HCT116 (cell line): Measurements from ENCODE around the gene MAPKAP1. TPM values are rescaled to one million over a fixed set of nuclear protein-coding genes. Genes with fewer than 3 reads are reported as not detected.

Source experiments
- ATAC-seq: fragments of 200-7000 bp; cut with Tn5 transposase; 2 replicates; pipeline ENCODE4 v1.9.1; 2020; ENCODE audit warnings: mild to moderate bottlenecking, moderate library complexity
- BruUV-seq: library from RNA; stranded (reverse); fragments of 400-500 nt; replicated peaks from 2 replicates; lab custom pipeline; 2021; lab: Mats Ljungman, UMichigan
- CTCF ChIA-PET: fragments of 300-600 bp; sonication (Branson Sonifier 250); formaldehyde crosslinking; loops from one replicate; lab custom pipeline; 2021; ENCODE audit warnings: antibody characterized with exemption; lab: Charles Lee
- POLR2A ChIA-PET: fragments of 300-600, 350-600 bp; sonication (Branson Sonifier 250); formaldehyde crosslinking; loops from one replicate; lab custom pipeline; 2021; ENCODE audit warnings: antibody characterized with exemption; lab: Charles Lee
- RAD21 ChIA-PET, 2 experiments: fragments of 300-600 bp; sonication (Branson Sonifier 250); formaldehyde crosslinking; loops; one replicate each; lab custom pipeline; 2023; ENCODE audit warnings: low total read pairs in 2 of 2; ENCODE audit not compliant: uncharacterized antibody in 2 of 2, unreplicated experiment in 2 of 2, low non-redundant PET in 1 of 2; lab: Charles Lee
- DNase-seq: peaks from one replicate; pipeline ENCODE4 v3.0.0-alpha.2; 2010; ENCODE audit warnings: low read depth, low spot score
- H2AFZ ChIP-seq: fragments of 200-600 bp; shearing (Covaris generic), sonication (generic); 2 replicates; pipeline ENCODE4 v1.6.1; 2017; ENCODE audit warnings: low read depth, mixed run types, mixed read lengths, antibody characterized with exemption, low read length; ENCODE audit not compliant: poor library complexity, severe bottlenecking
- H3K27ac ChIP-seq: 2 replicates; pipeline ENCODE4 v1.5.1; 2012; ENCODE audit warnings: low read depth, low read length
- H3K27me3 ChIP-seq: fragments of 200-600 bp; sonication (generic); 2 replicates; pipeline ENCODE4 v1.6.1; 2016; ENCODE audit warnings: mixed run types, low read length, mixed read lengths; ENCODE audit not compliant: insufficient read depth
- H3K36me3 ChIP-seq, 2 experiments: fragments of 200-500 bp in 1 of 2; fragments of 200-600 bp in 1 of 2; sonication (Bioruptor generic) in 1 of 2; sonication (generic) in 1 of 2; 2 replicates each; pipeline versions ENCODE4 v1.5.1 to v1.6.1; 2014 to 2016; ENCODE audit warnings: low read length in 2 of 2, inconsistent platforms in 1 of 2, mixed read lengths in 1 of 2, mixed run types in 1 of 2; ENCODE audit not compliant: insufficient read depth in 2 of 2, control insufficient read depth in 1 of 2
- H3K4me1 ChIP-seq, 2 experiments: fragments of 200-600 bp in 1 of 2; sonication (generic) in 1 of 2; 2 replicates each; pipeline versions ENCODE4 v1.5.1 to v1.6.1; 2012 to 2017; ENCODE audit warnings: low read length in 2 of 2, inconsistent platforms in 1 of 2, mild to moderate bottlenecking in 1 of 2, mixed read lengths in 1 of 2, mixed run types in 1 of 2, moderate library complexity in 1 of 2; ENCODE audit not compliant: insufficient read depth in 2 of 2, control insufficient read depth in 1 of 2
- H3K4me2 ChIP-seq: fragments of 200-600 bp; sonication (generic); 2 replicates; pipeline ENCODE4 v1.6.1; 2017; ENCODE audit warnings: mixed run types, low read length, mixed read lengths
- H3K4me3 ChIP-seq, 2 experiments: fragments of 200-600 bp in 1 of 2; sonication (generic) in 1 of 2; replicated peaks in 1 of 2; 2 replicates each; pipeline ENCODE4 v1.5.1; 2011 to 2016; ENCODE audit warnings: low read length in 2 of 2, control low read depth in 1 of 2, low read depth in 1 of 2, mild to moderate bottlenecking in 1 of 2, mixed read lengths in 1 of 2, mixed run types in 1 of 2
- H3K79me2 ChIP-seq: fragments of 200-600 bp; sonication (generic); 2 replicates; pipeline ENCODE4 v1.6.1; 2017; ENCODE audit warnings: mild to moderate bottlenecking, mixed run types, low read length, moderate library complexity, mixed read lengths; ENCODE audit not compliant: insufficient read depth
- H3K9ac ChIP-seq: fragments of 200-600 bp; sonication (generic); 2 replicates; pipeline ENCODE4 v1.6.1; 2016; ENCODE audit warnings: low read length, mixed read lengths
- H3K9me2 ChIP-seq: fragments of 200-600 bp; sonication (generic), shearing (Covaris generic); 2 replicates; pipeline ENCODE4 v1.6.1; 2017; ENCODE audit warnings: mixed run types, mild to moderate bottlenecking, moderate library complexity; ENCODE audit not compliant: insufficient read depth
- H3K9me3 ChIP-seq, 2 experiments: fragments of 200-500 bp in 1 of 2; fragments of 200-600 bp in 1 of 2; sonication (Bioruptor generic) in 1 of 2; sonication (generic) in 1 of 2; 2 replicates each; pipeline ENCODE4 v1.6.1; 2014 to 2017; ENCODE audit warnings: low read length in 2 of 2, mixed read lengths in 2 of 2, inconsistent platforms in 1 of 2, low read depth in 1 of 2, mild to moderate bottlenecking in 1 of 2, mixed run types in 1 of 2, moderate library complexity in 1 of 2; ENCODE audit not compliant: control insufficient read depth in 1 of 2, insufficient read depth in 1 of 2
- H4K20me1 ChIP-seq: fragments of 200-600 bp; sonication (generic), shearing (Covaris generic); 2 replicates; pipeline ENCODE4 v1.6.1; 2017; ENCODE audit warnings: mixed run types, mild to moderate bottlenecking, moderate library complexity; ENCODE audit not compliant: insufficient read depth
- CBX3 ChIP-seq: IDR thresholded peaks from 2 replicates; pipeline ENCODE4 v1.6.1; 2012; ENCODE audit warnings: low read depth
- CEBPB ChIP-seq: IDR thresholded peaks from 2 replicates; pipeline ENCODE4 v1.6.1; 2012; ENCODE audit warnings: low read depth
- CTCF ChIP-seq, 3 experiments: fragments of 200-600 bp in 1 of 3; sonication (generic) in 1 of 3; IDR thresholded peaks in 2 of 3; conservative IDR thresholded peaks in 1 of 3; 2 replicates each; pipeline ENCODE4 v1.5.1; 2012 to 2017; ENCODE audit warnings: low read depth in 2 of 3, low read length in 2 of 3, antibody characterized with exemption in 1 of 3, borderline replicate concordance in 1 of 3, control low read depth in 1 of 3, mild to moderate bottlenecking in 1 of 3, mixed read lengths in 1 of 3, mixed run types in 1 of 3, moderate library complexity in 1 of 3; ENCODE audit not compliant: insufficient read depth in 1 of 3
- EGR1 ChIP-seq: IDR thresholded peaks from 2 replicates; pipeline ENCODE4 v1.6.1; 2012; ENCODE audit warnings: low read depth
- ELF1 ChIP-seq: IDR thresholded peaks from 2 replicates; pipeline ENCODE4 v1.6.1; 2012; ENCODE audit warnings: low read depth, borderline replicate concordance
- JUND ChIP-seq: IDR thresholded peaks from 2 replicates; pipeline ENCODE4 v1.6.1; 2012
- MAX ChIP-seq: IDR thresholded peaks from 2 replicates; pipeline ENCODE4 v1.6.1; 2012
- POLR2AphosphoS5 ChIP-seq: IDR thresholded peaks from 2 replicates; pipeline ENCODE4 v1.6.1; 2011; ENCODE audit warnings: mild to moderate bottlenecking, low read depth, low read length, moderate library complexity
- RAD21 ChIP-seq: IDR thresholded peaks from 2 replicates; pipeline ENCODE4 v1.6.1; 2012; ENCODE audit warnings: low read depth, mild to moderate bottlenecking
- SIN3A ChIP-seq: IDR thresholded peaks from 2 replicates; pipeline ENCODE4 v1.6.1; 2012; ENCODE audit warnings: low read depth
- SP1 ChIP-seq: IDR thresholded peaks from 2 replicates; pipeline ENCODE4 v1.6.1; 2012; ENCODE audit warnings: low read depth
- SRF ChIP-seq: IDR thresholded peaks from 2 replicates; pipeline ENCODE4 v1.6.1; 2012; ENCODE audit warnings: low read depth
- TCF7L2 ChIP-seq: IDR thresholded peaks from 2 replicates; pipeline ENCODE4 v1.7.0; 2011; ENCODE audit warnings: borderline replicate concordance, inconsistent platforms; ENCODE audit not compliant: insufficient read depth, insufficient read length; ENCODE audit errors: extremely low read depth
- YY1 ChIP-seq: IDR thresholded peaks from 2 replicates; pipeline ENCODE4 v1.6.1; 2011; ENCODE audit warnings: low read length, low read depth, moderate library complexity, mild to moderate bottlenecking; ENCODE audit not compliant: insufficient replicate concordance; ENCODE audit errors: extremely low read depth
- ZFX ChIP-seq: fragments of 450-650 bp; IDR thresholded peaks from 2 replicates; pipeline ENCODE4 v1.6.1; 2017
- ZNF274 ChIP-seq: fragments of 200-500 bp; sonication (Bioruptor generic); IDR thresholded peaks from 2 replicates; pipeline ENCODE4 v1.6.1; 2014; ENCODE audit warnings: mild to moderate bottlenecking, low read depth, low read length, inconsistent platforms
- intact Hi-C: fragments of 100-400 bp; cut with micrococcal nuclease; formaldehyde crosslinking; loops from 2 replicates; pipeline ENCODE4 v1.10.0; 2022
- total RNA-seq: library from RNA; stranded (reverse); gene quantifications from one replicate; pipeline ENCODE4 v1.2.1, GENCODE V29; 2021; ENCODE audit not compliant: unreplicated experiment
- TF ChIP-seq, protein P1 (sequence below): IDR thresholded peaks from 2 replicates; pipeline ENCODE4 v1.6.1; 2011; ENCODE audit warnings: mild to moderate bottlenecking, low read length, moderate library complexity; ENCODE audit not compliant: insufficient replicate concordance; ENCODE audit errors: extremely low read depth

The MAPKAP1 gene
- total RNA-seq, 1 experiment from 2014 or later: 72.5 TPM

DNA sequence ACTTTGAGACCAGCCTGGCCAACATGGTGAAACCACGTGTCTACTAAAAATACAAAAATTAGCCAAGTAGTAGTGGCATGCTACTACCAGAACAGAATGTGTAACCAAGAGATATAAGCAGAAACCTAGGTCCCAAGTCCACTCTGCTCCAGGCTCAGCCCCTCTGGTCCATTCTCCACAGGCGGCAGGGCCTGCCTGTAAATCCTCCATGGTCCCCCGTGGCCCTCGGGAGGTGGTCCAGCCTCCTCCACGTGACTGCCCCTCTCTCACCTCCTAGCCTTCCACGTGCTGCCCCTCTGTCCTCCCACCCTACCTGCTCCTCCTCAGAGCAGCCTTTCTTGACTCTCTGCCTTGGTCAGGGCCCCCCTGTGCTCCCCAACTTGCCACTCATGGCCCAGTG lies 318.0 kb downstream of the MAPKAP1 start:
- Histone ChIP-seq H3K9ac (no peak overlapping the region), H3K79me2 (no peaks in the 10 kb centered on the region), H3K9me2 (no peaks in the 10 kb centered on the region), H2AFZ (no peak overlapping the region), H3K36me3 (no peaks in the 10 kb centered on the region), H3K4me1 (peaks cover 0 to 8% of the 10 kb centered on the region in 2 experiments; a peak in 1 of 4 replicates), H3K4me3 (no peak overlapping the region), H3K27me3 (no peaks in the 10 kb centered on the region), H3K4me2 (no peak overlapping the region), H4K20me1 (no peaks in the 10 kb centered on the region), H3K27ac (no peak overlapping the region), H3K9me3 (no peaks in the 10 kb centered on the region)
- ATAC-seq: no peak
- ChIA-PET RAD21 (no interaction called here), CTCF (no interaction called here), POLR2A (no interaction called here)
- no peak for DNase-seq
- BruUV-seq: no TSS peak
- intact Hi-C loops: no loop called here
- TF ChIP-seq MAX (no peak), CTCF (IDR thresholded peaks at IDR 0.05 in 2 of 3, conservative IDR thresholded peaks at IDR 0.05 in 1 of 3; ENCODE audit: borderline replicate concordance in 1 of 3, insufficient read depth in 1 of 3, low read depth in 2 of 3, low read length in 2 of 3) (no peak), SIN3A (no peak), SRF (no peak), ZFX (no peak), CEBPB (no peak), ELF1 (no peak), EGR1 (no peak), POLR2AphosphoS5 (no peak), RAD21 (no peak), ZNF274 (no peak), YY1 (no peak), JUND (no peak), CBX3 (no peak), SP1 (no peak), TCF7L2 (no peak)
- TF ChIP-seq, protein P1, sequence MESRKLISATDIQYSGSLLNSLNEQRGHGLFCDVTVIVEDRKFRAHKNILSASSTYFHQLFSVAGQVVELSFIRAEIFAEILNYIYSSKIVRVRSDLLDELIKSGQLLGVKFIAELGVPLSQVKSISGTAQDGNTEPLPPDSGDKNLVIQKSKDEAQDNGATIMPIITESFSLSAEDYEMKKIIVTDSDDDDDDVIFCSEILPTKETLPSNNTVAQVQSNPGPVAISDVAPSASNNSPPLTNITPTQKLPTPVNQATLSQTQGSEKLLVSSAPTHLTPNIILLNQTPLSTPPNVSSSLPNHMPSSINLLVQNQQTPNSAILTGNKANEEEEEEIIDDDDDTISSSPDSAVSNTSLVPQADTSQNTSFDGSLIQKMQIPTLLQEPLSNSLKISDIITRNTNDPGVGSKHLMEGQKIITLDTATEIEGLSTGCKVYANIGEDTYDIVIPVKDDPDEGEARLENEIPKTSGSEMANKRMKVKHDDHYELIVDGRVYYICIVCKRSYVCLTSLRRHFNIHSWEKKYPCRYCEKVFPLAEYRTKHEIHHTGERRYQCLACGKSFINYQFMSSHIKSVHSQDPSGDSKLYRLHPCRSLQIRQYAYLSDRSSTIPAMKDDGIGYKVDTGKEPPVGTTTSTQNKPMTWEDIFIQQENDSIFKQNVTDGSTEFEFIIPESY: no peak
